ENCODE measurements around the gene TMOD1. TPM values are rescaled to one million over a fixed set of nuclear protein-coding genes. Genes with fewer than 3 reads are reported as not detected.

TMOD1 gene
- total and polyA plus RNA-seq, 2 experiments from 2014 or later, result 0.69 to 4.5 TPM

- no peak for TF ChIP-seq ZNF462 (CRISPR knock-in tag; IDR thresholded peaks at IDR 0.05)
- TF ChIP-seq ZNF114 (CRISPR knock-in tag; IDR thresholded peaks at IDR 0.05), result no peak
- no peak for TF ChIP-seq ETS1 (IDR thresholded peaks at IDR 0.05)
Measured at GRCh38 chr9:97462159-97462558, 39.3 kb upstream of the TMOD1 start (continued).

GRCh38 chr9:97462914-97463313 is 38.6 kb upstream of the TMOD1 start:
- H3K4me1 ChIP-seq (ENCODE audit: insufficient read depth), result no peaks in the 10 kb centered on the region
- no peaks in the 10 kb centered on the region for H3K27me3 Mint-ChIP-seq (ENCODE audit: insufficient read depth, low read depth, poor library complexity)
- peak; percentile 15 for DNase-seq (ENCODE audit: low spot score)
- no peak overlapping the region for H2AFZ ChIP-seq
- no peak overlapping the region for H3K4me3 Mint-ChIP-seq
- H3K4me1 Mint-ChIP-seq, result peaks cover 4% of the 10 kb centered on the region
- no peak overlapping the region for H3K27ac Mint-ChIP-seq
- no peak overlapping the region for H3K4me3 ChIP-seq
- H3K9me3 Mint-ChIP-seq, result no peaks in the 10 kb centered on the region
- H3K4me2 ChIP-seq, result no peak overlapping the region
- H3K27ac ChIP-seq (ENCODE audit: low read depth), result no peak overlapping the region
- H4K20me1 ChIP-seq (replicated peaks; ENCODE audit: insufficient read depth), result no peaks in the 10 kb centered on the region
- H3K27me3 ChIP-seq (ENCODE audit: insufficient read depth), result no peaks in the 10 kb centered on the region
- no peaks in the 10 kb centered on the region for H3F3A ChIP-seq (replicated peaks; ENCODE audit: low read depth)
- H3K36me3 Mint-ChIP-seq (ENCODE audit: low read depth), result no peaks in the 10 kb centered on the region
- no peaks in the 10 kb centered on the region for H3K36me3 ChIP-seq (ENCODE audit: insufficient read depth)
- peak; percentile 60 for ATAC-seq
- no peaks in the 10 kb centered on the region for H3K79me2 ChIP-seq (replicated peaks; ENCODE audit: insufficient read depth)
- TF ChIP-seq POLR2AphosphoS5 (IDR thresholded peaks at IDR 0.05; ENCODE audit: low read depth) (no peak), ZNF462 (CRISPR knock-in tag; IDR thresholded peaks at IDR 0.05) (peak; percentile 75)
- no peaks in the 10 kb centered on the region for H3K9me2 ChIP-seq (ENCODE audit: insufficient read depth)

All from GM23338 (cell line).